K562 (cell line): ENCODE results near the gene MUCL3. TPM values are rescaled to one million over a fixed set of nuclear protein-coding genes. Genes with fewer than 3 reads are reported as not detected.

Experiments
- ATAC-seq: fragments of 200-7000 bp; cut with Tn5 transposase; 3 replicates; pipeline ENCODE4 v1.9.1; 2020; ENCODE audit warnings: moderate library complexity
- BruUV-seq: library from RNA; stranded (reverse); fragments of 400-500 nt; replicated peaks from 2 replicates; lab custom pipeline; 2021; lab: Mats Ljungman, UMichigan
- CTCF ChIA-PET: fragments of 300-600 bp; formaldehyde crosslinking; extraction: SDS; loops from one replicate; lab custom pipeline; 2021; ENCODE audit warnings: low intra/inter-chr PET ratio; lab: Yijun Ruan, JAX
- POLR2A ChIA-PET: fragments of 300-600, 350-650 bp; sonication (Branson Sonifier 250); formaldehyde crosslinking; extraction: SDS; loops from one replicate; lab custom pipeline; 2021; ENCODE audit warnings: antibody characterized with exemption, inconsistent platforms; lab: Yijun Ruan, JAX
- DNase-seq, 4 experiments: peaks; one replicate each; pipeline versions ENCODE4 v3.0.0 to v3.0.0-alpha.2; 2011 to 2018; ENCODE audit warnings: low spot score in 3 of 4, mixed read lengths in 3 of 4; ENCODE audit errors: extremely low read depth in 1 of 4
- FAIRE-seq: peaks from 2 replicates; lab custom pipeline; 2011; peaks lifted over from hg19 to GRCh38; lab: Jason Lieb, UNC
- H2AFZ ChIP-seq: 2 replicates; pipeline ENCODE4 v1.6.0; 2011; ENCODE audit warnings: low read depth, low read length, control low read depth, inconsistent platforms
- H3K27ac ChIP-seq: fragments of 200-600 bp; 3 replicates; pipeline ENCODE4 v1.8.0; 2011; ENCODE audit warnings: low read depth, mild to moderate bottlenecking, control low read depth, inconsistent platforms, low read length, moderate library complexity, mixed read lengths; ENCODE audit errors: extremely low read depth
- H3K27me3 ChIP-seq, 2 experiments: fragments of 300-600 bp in 1 of 2; 2 replicates in 1 of 2; 3 replicates in 1 of 2; pipeline versions ENCODE4 v1.6.0 to v1.8.0; 2011; ENCODE audit warnings: inconsistent platforms in 2 of 2, low read length in 2 of 2, mild to moderate bottlenecking in 1 of 2, mixed read lengths in 1 of 2, moderate library complexity in 1 of 2; ENCODE audit not compliant: control insufficient read depth in 2 of 2, insufficient read depth in 2 of 2
- H3K36me3 ChIP-seq: fragments of 300-600 bp; 3 replicates; pipeline ENCODE4 v1.8.0; 2011; ENCODE audit warnings: mild to moderate bottlenecking, low read length, inconsistent platforms; ENCODE audit not compliant: control insufficient read depth, insufficient read depth
- H3K4me1 ChIP-seq, 2 experiments: fragments of 200-600 bp in 1 of 2; replicated peaks in 1 of 2; 2 replicates in 1 of 2; 3 replicates in 1 of 2; pipeline versions ENCODE4 v1.5.1 to v1.8.0; 2011; ENCODE audit warnings: inconsistent platforms in 2 of 2, low read length in 2 of 2, mild to moderate bottlenecking in 1 of 2, mixed read lengths in 1 of 2, moderate library complexity in 1 of 2; ENCODE audit not compliant: control insufficient read depth in 2 of 2, insufficient read depth in 2 of 2
- H3K4me2 ChIP-seq: 2 replicates; pipeline ENCODE4 v1.6.1; 2011; ENCODE audit warnings: low read length, control low read depth, inconsistent platforms, mixed read lengths; ENCODE audit not compliant: insufficient read depth
- H3K4me3 ChIP-seq: fragments of 200-600 bp; sonication (generic), shearing (Covaris generic); 2 replicates; pipeline ENCODE4 v1.5.1; 2016; ENCODE audit warnings: control low read depth, inconsistent platforms
- H3K79me2 ChIP-seq: fragments of 200-600 bp; 3 replicates; pipeline ENCODE4 v1.8.0; 2011; ENCODE audit warnings: low read length, inconsistent platforms; ENCODE audit not compliant: control insufficient read depth, insufficient read depth
- H3K9ac ChIP-seq, 2 experiments: 2 replicates each; pipeline versions ENCODE4 v1.6.0 to v1.6.1; 2011; ENCODE audit warnings: low read depth in 2 of 2, low read length in 2 of 2, control low read depth in 1 of 2, inconsistent platforms in 1 of 2, mild to moderate bottlenecking in 1 of 2, mixed read lengths in 1 of 2; ENCODE audit not compliant: insufficient read depth in 1 of 2
- H3K9me1 ChIP-seq: one replicate; pipeline ENCODE4 v1.6.0; 2011; ENCODE audit warnings: inconsistent platforms, mild to moderate bottlenecking, low read length, moderate library complexity; ENCODE audit not compliant: control insufficient read depth, insufficient read depth
- H3K9me3 ChIP-seq: replicated peaks from 2 replicates; pipeline ENCODE4 v1.5.1; 2011; ENCODE audit warnings: low read depth, low read length, inconsistent platforms; ENCODE audit not compliant: control insufficient read depth, insufficient read depth
- H4K20me1 ChIP-seq: replicated peaks from 2 replicates; pipeline ENCODE4 v1.6.1; 2011; ENCODE audit warnings: low read length, inconsistent platforms, mixed read lengths; ENCODE audit not compliant: control insufficient read depth, insufficient read depth
- CBX1 ChIP-seq: sonication (generic); IDR thresholded peaks from 2 replicates; pipeline ENCODE4 v1.6.1; 2016; ENCODE audit warnings: antibody characterized with exemption, low read depth, mild to moderate bottlenecking
- DMBX1 ChIP-seq: fragments of 250-450 bp; sonication (Bioruptor Pico); IDR thresholded peaks from 2 replicates; pipeline ENCODE4 v1.8.0; 2022; ENCODE audit warnings: inconsistent platforms, mild to moderate bottlenecking, moderate library complexity, borderline replicate concordance
- HNRNPL ChIP-seq: fragments of 200-400 bp; formaldehyde crosslinking; IDR thresholded peaks from 2 replicates; pipeline ENCODE4 v1.6.1; 2017; ENCODE audit warnings: low read depth, mild to moderate bottlenecking, low read length
- JUN ChIP-seq, 2 experiments: sonication (generic) in 1 of 2; formaldehyde crosslinking in 1 of 2; IDR thresholded peaks; 2 replicates each; pipeline versions ENCODE4 v1.6.1 to v1.8.0; 2012 to 2022; ENCODE audit warnings: borderline replicate concordance in 2 of 2, mild to moderate bottlenecking in 2 of 2, improper control_type of control experiment in 1 of 2, low read depth in 1 of 2, low read length in 1 of 2, missing genetic modification reagents in 1 of 2
- L3MBTL2 ChIP-seq: fragments of 450-650 bp; IDR thresholded peaks from 2 replicates; pipeline ENCODE4 v1.6.1; 2016; ENCODE audit warnings: mild to moderate bottlenecking, moderate library complexity
- MAX ChIP-seq: sonication (generic); formaldehyde crosslinking; IDR thresholded peaks from 2 replicates; pipeline ENCODE4 v1.9.0; 2022; ENCODE audit warnings: mild to moderate bottlenecking, missing genetic modification reagents
- MEF2A ChIP-seq: IDR thresholded peaks from 2 replicates; pipeline ENCODE4 v1.6.1; 2011; ENCODE audit warnings: low read depth, mild to moderate bottlenecking, low read length, moderate library complexity; ENCODE audit not compliant: control insufficient read depth
- MYNN ChIP-seq, 2 experiments: sonication (generic); formaldehyde crosslinking in 1 of 2; IDR thresholded peaks; 2 replicates each; pipeline versions ENCODE4 v1.5.0 to v1.6.1; 2016 to 2020; ENCODE audit warnings: antibody characterized with exemption in 1 of 2, missing genetic modification reagents in 1 of 2
- PHB2 ChIP-seq: fragments of 450-650 bp; IDR thresholded peaks from 2 replicates; pipeline ENCODE4 v1.6.1; 2017; ENCODE audit warnings: low read depth
- PHF8 ChIP-seq: fragments of 200-600 bp; sonication (generic); IDR thresholded peaks from 2 replicates; pipeline ENCODE4 v1.6.1; 2012; ENCODE audit warnings: mixed run types, mild to moderate bottlenecking, inconsistent platforms, low read length, moderate library complexity, borderline replicate concordance
- PREB ChIP-seq: sonication (generic); formaldehyde crosslinking; IDR thresholded peaks from 2 replicates; pipeline ENCODE4 v1.8.1; 2023; ENCODE audit warnings: mild to moderate bottlenecking, missing genetic modification reagents
- PTBP1 ChIP-seq: fragments of 200-400 bp; formaldehyde crosslinking; IDR thresholded peaks from 2 replicates; pipeline ENCODE4 v1.6.1; 2017; ENCODE audit warnings: low read depth, low read length
- RBM15 ChIP-seq: fragments of 200-400 bp; formaldehyde crosslinking; IDR thresholded peaks from 2 replicates; pipeline ENCODE4 v1.6.1; 2018; ENCODE audit warnings: mild to moderate bottlenecking, low read length, moderate library complexity; ENCODE audit not compliant: insufficient read depth
- SETDB1 ChIP-seq: IDR thresholded peaks from one replicate; pipeline ENCODE4 v1.6.1; 2012; ENCODE audit warnings: low read length, control low read depth, inconsistent platforms
- SIX5 ChIP-seq, 2 experiments: IDR thresholded peaks; 2 replicates each; pipeline ENCODE4 v1.6.1; 2011; ENCODE audit warnings: low read length in 2 of 2, borderline replicate concordance in 1 of 2, low read depth in 1 of 2, mild to moderate bottlenecking in 1 of 2, moderate library complexity in 1 of 2; ENCODE audit not compliant: insufficient read depth in 1 of 2
- TSC22D4 ChIP-seq: fragments of 450-650 bp; IDR thresholded peaks from 2 replicates; pipeline ENCODE4 v1.6.1; 2016; ENCODE audit warnings: missing genetic modification characterization, missing biosample characterization, control low read depth
- ZKSCAN8 ChIP-seq: fragments of 200-800 bp; sonication (Bioruptor generic); IDR thresholded peaks from 2 replicates; pipeline ENCODE4 v1.6.1; 2016; ENCODE audit warnings: missing genetic modification characterization, missing compliant biosample characterization
- ZNF212 ChIP-seq: fragments of 450-650 bp; formaldehyde crosslinking; IDR thresholded peaks from 2 replicates; pipeline ENCODE4 v1.4.0; 2020; ENCODE audit warnings: mild to moderate bottlenecking
- ZNF76 ChIP-seq: fragments of 250-450 bp; sonication (Bioruptor Pico); IDR thresholded peaks from 2 replicates; pipeline ENCODE4 v1.4.0; 2020; ENCODE audit warnings: mild to moderate bottlenecking, moderate library complexity, borderline replicate concordance
- WGBS: fragments of 100-300 bp; shearing (Covaris generic); methylation state at CpG from one replicate; pipeline ENCODE4 v1.1.6; 2016; ENCODE audit warnings: low coverage, mixed read lengths; ENCODE audit not compliant: insufficient coverage; ENCODE audit errors: missing lambda C conversion rate; 5-methylcytosine and 5-hydroxymethylcytosine counted together
- in situ Hi-C: fragments of 300-500 bp; cut with MboI; formaldehyde crosslinking; loops from 4 replicates; pipeline ENCODE4 v1.15.0; 2018; ENCODE audit warnings: inconsistent platforms, mixed read lengths
- intact Hi-C: fragments of 100-400 bp; cut with micrococcal nuclease; formaldehyde crosslinking; loops from 2 replicates; pipeline ENCODE4 v1.14.2; 2022
- polyA plus RNA-seq, 8 experiments: library from polyadenylated mRNA; depleted of rRNA in 4 of 8; stranded (reverse) in 5 of 8; unstranded in 3 of 8; fragments of >200 nt; fragmentation: Nextera tagmentation in 2 of 8; fragmentation: Illumina TruSeq in 1 of 8; extraction: Ambion mirVana in 2 of 8; extraction: Trizol in 1 of 8; gene quantifications; 2 replicates each; pipeline versions ENCODE4 v1.2.1 to v1.2.3, GENCODE V29; 2011 to 2014; ENCODE audit warnings: inconsistent platforms in 1 of 8, missing spikeins in 1 of 8
- total RNA-seq, 7 experiments: library from RNA; depleted of rRNA in 6 of 7; stranded (reverse); fragments of >200 nt in 6 of 7; fragmentation: Illumina TruSeq in 2 of 7; extraction: Trizol in 2 of 7; gene quantifications; 2 replicates each; pipeline versions ENCODE4 v1.2.1 to v1.2.3, GENCODE V29; 2011 to 2021; ENCODE audit warnings: low replicate concordance in 1 of 7

Gene MUCL3
- total and polyA plus RNA-seq, 9 of the 15 experiments (the other 6 are each of a cell fraction or from before 2014, with no cell fraction given), result 0.07 TPM; not detected in 8

GRCh38 chr6:30966154-30966553 lies 25.4 kb downstream of the MUCL3 start:
- Histone ChIP-seq H4K20me1 (no peaks in the 10 kb centered on the region), H3K9ac (no peak overlapping the region), H3K36me3 (no peaks in the 10 kb centered on the region), H3K9me1 (no peaks in the 10 kb centered on the region), H3K27me3 (peaks cover 24 to 36% of the 10 kb centered on the region in 2 experiments; a peak in 4 of 5 replicates), H2AFZ (no peak overlapping the region), H3K4me2 (no peak overlapping the region), H3K9me3 (no peaks in the 10 kb centered on the region), H3K4me3 (no peak overlapping the region), H3K79me2 (no peaks in the 10 kb centered on the region), H3K4me1 (no peaks in the 10 kb centered on the region), H3K27ac (no peak overlapping the region)
- in situ Hi-C loops (no loop called here), intact Hi-C loops (no loop called here)
- ChIA-PET CTCF (no interaction called here), POLR2A (no interaction called here)
- BruUV-seq, result no TSS peak
- WGBS, result 0% methylated on average over 3 of the region's 3 CpGs
- no peak for FAIRE-seq
- TF ChIP-seq MYNN (IDR thresholded peaks at IDR 0.05), result no peak
- no peak for TF ChIP-seq MYNN (CRISPR knock-in tag; IDR thresholded peaks at IDR 0.05)
- no peak for TF ChIP-seq DMBX1 (CRISPR knock-in tag)
- TF ChIP-seq CBX1, result no peak
- TF ChIP-seq PHF8, result no peak
- no peak for TF ChIP-seq TSC22D4 (tag)
- TF ChIP-seq SETDB1, result no peak
- TF ChIP-seq HNRNPL, result no peak
- TF ChIP-seq ZKSCAN8 (CRISPR knock-in tag), result no peak
- no peak for TF ChIP-seq L3MBTL2
- TF ChIP-seq PTBP1, result no peak
- TF ChIP-seq PHB2, result no peak
- TF ChIP-seq ZNF76 (CRISPR knock-in tag), result no peak
- TF ChIP-seq ZNF212 (CRISPR knock-in tag), result no peak
- TF ChIP-seq MAX (CRISPR knock-in tag), result no peak
- TF ChIP-seq MEF2A, result no peak
- no peak for TF ChIP-seq RBM15
- no peak for TF ChIP-seq PREB (CRISPR knock-in tag)
- no peak for TF ChIP-seq JUN (IDR thresholded peaks at IDR 0.05; ENCODE audit: borderline replicate concordance, low read depth, low read length)
- TF ChIP-seq JUN (CRISPR knock-in tag; IDR thresholded peaks at IDR 0.05; ENCODE audit: borderline replicate concordance), result no peak
- TF ChIP-seq SIX5 (IDR thresholded peaks at IDR 0.05; ENCODE audit: borderline replicate concordance in 1 of 2, insufficient read depth in 1 of 2, low read depth in 1 of 2, low read length in 2 of 2), result no peak
- ATAC-seq, result peak; percentile 64; the same call in 2 of the 3 replicates
- DNase-seq, result no peak
